ENCODE data around the gene HAVCR2. TPM values are rescaled to one million over a fixed set of nuclear protein-coding genes. Genes with fewer than 3 reads are reported as not detected.

HAVCR2 gene
- total and polyA plus RNA-seq, 2 of the 13 experiments (the other 11 are each of a cell fraction or from before 2014, with no cell fraction given), result 0.07 to 0.16 TPM

DNA sequence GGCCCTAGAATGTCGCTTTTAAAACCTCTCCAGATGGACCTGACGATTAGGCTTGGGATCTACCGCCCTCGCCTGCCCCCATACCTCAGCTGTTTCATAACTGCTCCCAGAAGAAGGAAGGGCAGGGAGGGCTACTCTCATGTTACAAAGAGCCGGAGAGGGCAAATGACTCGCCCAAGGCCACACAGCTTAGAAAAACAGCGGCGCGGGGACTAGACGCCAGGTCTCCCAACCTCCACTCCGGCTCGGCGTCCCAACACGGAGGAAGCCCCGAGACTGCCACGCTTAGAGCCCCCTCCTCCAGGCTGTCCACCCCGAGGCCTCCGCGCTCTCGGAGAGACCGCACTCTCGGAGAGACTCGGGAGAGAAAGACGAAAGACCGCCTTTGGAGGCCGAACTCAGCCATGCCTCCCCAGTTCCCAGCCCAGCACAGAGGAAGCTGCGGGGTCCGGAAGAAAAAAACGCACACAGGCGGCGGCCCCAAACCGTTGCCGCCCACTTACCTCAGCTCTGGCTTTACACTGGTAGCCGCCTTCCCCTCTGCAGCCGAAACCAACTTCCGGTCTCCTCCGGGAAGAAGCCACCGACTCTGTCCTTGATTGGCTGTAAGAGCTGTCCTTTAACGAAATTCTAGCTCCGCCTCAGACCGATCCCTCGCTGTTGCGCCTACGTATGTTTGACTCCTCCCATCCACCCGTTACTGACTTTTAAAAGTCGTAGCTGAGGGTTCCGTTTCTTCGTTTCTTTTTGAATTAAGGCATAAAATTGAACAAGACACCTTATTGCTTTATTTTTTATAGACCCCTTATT lies 33.7 kb upstream of the HAVCR2 start, which contains the start of gene MED7 (continued):
- TF ChIP-seq, protein P1, sequence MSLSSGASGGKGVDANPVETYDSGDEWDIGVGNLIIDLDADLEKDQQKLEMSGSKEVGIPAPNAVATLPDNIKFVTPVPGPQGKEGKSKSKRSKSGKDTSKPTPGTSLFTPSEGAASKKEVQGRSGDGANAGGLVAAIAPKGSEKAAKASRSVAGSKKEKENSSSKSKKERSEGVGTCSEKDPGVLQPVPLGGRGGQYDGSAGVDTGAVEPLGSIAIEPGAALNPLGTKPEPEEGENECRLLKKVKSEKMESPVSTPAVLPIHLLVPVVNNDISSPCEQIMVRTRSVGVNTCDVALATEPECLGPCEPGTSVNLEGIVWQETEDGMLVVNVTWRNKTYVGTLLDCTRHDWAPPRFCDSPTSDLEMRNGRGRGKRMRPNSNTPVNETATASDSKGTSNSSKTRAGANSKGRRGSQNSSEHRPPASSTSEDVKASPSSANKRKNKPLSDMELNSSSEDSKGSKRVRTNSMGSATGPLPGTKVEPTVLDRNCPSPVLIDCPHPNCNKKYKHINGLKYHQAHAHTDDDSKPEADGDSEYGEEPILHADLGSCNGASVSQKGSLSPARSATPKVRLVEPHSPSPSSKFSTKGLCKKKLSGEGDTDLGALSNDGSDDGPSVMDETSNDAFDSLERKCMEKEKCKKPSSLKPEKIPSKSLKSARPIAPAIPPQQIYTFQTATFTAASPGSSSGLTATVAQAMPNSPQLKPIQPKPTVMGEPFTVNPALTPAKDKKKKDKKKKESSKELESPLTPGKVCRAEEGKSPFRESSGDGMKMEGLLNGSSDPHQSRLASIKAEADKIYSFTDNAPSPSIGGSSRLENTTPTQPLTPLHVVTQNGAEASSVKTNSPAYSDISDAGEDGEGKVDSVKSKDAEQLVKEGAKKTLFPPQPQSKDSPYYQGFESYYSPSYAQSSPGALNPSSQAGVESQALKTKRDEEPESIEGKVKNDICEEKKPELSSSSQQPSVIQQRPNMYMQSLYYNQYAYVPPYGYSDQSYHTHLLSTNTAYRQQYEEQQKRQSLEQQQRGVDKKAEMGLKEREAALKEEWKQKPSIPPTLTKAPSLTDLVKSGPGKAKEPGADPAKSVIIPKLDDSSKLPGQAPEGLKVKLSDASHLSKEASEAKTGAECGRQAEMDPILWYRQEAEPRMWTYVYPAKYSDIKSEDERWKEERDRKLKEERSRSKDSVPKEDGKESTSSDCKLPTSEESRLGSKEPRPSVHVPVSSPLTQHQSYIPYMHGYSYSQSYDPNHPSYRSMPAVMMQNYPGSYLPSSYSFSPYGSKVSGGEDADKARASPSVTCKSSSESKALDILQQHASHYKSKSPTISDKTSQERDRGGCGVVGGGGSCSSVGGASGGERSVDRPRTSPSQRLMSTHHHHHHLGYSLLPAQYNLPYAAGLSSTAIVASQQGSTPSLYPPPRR (CRISPR knock-in tag; IDR thresholded peaks at IDR 0.05; ENCODE audit: borderline replicate concordance), result no peak
- TF ChIP-seq, protein P2, sequence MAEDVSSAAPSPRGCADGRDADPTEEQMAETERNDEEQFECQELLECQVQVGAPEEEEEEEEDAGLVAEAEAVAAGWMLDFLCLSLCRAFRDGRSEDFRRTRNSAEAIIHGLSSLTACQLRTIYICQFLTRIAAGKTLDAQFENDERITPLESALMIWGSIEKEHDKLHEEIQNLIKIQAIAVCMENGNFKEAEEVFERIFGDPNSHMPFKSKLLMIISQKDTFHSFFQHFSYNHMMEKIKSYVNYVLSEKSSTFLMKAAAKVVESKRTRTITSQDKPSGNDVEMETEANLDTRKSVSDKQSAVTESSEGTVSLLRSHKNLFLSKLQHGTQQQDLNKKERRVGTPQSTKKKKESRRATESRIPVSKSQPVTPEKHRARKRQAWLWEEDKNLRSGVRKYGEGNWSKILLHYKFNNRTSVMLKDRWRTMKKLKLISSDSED (CRISPR knock-in tag; IDR thresholded peaks at IDR 0.05), result no peak
- 0 out of 2 replicates have a peak, but pooled peaks have one; percentile 24 for TF ChIP-seq SP140L (CRISPR knock-in tag; IDR thresholded peaks at IDR 0.05; ENCODE audit: borderline replicate concordance)
- no peak for TF ChIP-seq ZNF121 (CRISPR knock-in tag; IDR thresholded peaks at IDR 0.05)
- TF ChIP-seq XBP1 (CRISPR knock-in tag; IDR thresholded peaks at IDR 0.05), result no peak
- peak; percentile 44; the same call in 1 of the 2 replicates for TF ChIP-seq ETV5 (CRISPR knock-in tag; IDR thresholded peaks at IDR 0.05; ENCODE audit: borderline replicate concordance)
- peak; percentile 44; the same call in 1 of the 2 replicates for TF ChIP-seq MXD4 (CRISPR knock-in tag; IDR thresholded peaks at IDR 0.05)
- TF ChIP-seq GZF1 (CRISPR knock-in tag; IDR thresholded peaks at IDR 0.05), result 0 out of 2 replicates have a peak, but pooled peaks have one; percentile 34
- TF ChIP-seq, protein P3, sequence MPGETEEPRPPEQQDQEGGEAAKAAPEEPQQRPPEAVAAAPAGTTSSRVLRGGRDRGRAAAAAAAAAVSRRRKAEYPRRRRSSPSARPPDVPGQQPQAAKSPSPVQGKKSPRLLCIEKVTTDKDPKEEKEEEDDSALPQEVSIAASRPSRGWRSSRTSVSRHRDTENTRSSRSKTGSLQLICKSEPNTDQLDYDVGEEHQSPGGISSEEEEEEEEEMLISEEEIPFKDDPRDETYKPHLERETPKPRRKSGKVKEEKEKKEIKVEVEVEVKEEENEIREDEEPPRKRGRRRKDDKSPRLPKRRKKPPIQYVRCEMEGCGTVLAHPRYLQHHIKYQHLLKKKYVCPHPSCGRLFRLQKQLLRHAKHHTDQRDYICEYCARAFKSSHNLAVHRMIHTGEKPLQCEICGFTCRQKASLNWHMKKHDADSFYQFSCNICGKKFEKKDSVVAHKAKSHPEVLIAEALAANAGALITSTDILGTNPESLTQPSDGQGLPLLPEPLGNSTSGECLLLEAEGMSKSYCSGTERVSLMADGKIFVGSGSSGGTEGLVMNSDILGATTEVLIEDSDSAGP (CRISPR knock-in tag; IDR thresholded peaks at IDR 0.05; ENCODE audit: borderline replicate concordance), result peak; percentile 59; the same call in 1 of the 2 replicates
- 0 out of 2 replicates have a peak, but pooled peaks have one; percentile 87 for TF ChIP-seq SMAD9 (CRISPR knock-in tag; IDR thresholded peaks at IDR 0.05)
- TF ChIP-seq SUZ12 (IDR thresholded peaks at IDR 0.05; ENCODE audit: low read depth, low read length), result no peak
- TF ChIP-seq, protein P4, sequence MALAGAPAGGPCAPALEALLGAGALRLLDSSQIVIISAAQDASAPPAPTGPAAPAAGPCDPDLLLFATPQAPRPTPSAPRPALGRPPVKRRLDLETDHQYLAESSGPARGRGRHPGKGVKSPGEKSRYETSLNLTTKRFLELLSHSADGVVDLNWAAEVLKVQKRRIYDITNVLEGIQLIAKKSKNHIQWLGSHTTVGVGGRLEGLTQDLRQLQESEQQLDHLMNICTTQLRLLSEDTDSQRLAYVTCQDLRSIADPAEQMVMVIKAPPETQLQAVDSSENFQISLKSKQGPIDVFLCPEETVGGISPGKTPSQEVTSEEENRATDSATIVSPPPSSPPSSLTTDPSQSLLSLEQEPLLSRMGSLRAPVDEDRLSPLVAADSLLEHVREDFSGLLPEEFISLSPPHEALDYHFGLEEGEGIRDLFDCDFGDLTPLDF (CRISPR knock-in tag; IDR thresholded peaks at IDR 0.05), result no peak
- TF ChIP-seq, protein P5, sequence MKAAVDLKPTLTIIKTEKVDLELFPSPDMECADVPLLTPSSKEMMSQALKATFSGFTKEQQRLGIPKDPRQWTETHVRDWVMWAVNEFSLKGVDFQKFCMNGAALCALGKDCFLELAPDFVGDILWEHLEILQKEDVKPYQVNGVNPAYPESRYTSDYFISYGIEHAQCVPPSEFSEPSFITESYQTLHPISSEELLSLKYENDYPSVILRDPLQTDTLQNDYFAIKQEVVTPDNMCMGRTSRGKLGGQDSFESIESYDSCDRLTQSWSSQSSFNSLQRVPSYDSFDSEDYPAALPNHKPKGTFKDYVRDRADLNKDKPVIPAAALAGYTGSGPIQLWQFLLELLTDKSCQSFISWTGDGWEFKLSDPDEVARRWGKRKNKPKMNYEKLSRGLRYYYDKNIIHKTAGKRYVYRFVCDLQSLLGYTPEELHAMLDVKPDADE (CRISPR knock-in tag; IDR thresholded peaks at IDR 0.05), result no peak
- TF ChIP-seq EZH2 (conservative IDR thresholded peaks at IDR 0.05; ENCODE audit: low read depth, low read length), result no peak
- no peak for TF ChIP-seq FOXO1 (CRISPR knock-in tag; IDR thresholded peaks at IDR 0.05)
- peak; percentile 68; the same call in 1 of the 2 replicates for TF ChIP-seq SPEN (CRISPR knock-in tag; IDR thresholded peaks at IDR 0.05; ENCODE audit: low read depth)
- TF ChIP-seq ZNF839 (CRISPR knock-in tag; IDR thresholded peaks at IDR 0.05; ENCODE audit: borderline replicate concordance), result no peak
- no peak for TF ChIP-seq ZNF556 (CRISPR knock-in tag; IDR thresholded peaks at IDR 0.05; ENCODE audit: borderline replicate concordance)
- no peak for TF ChIP-seq HDAC6 (IDR thresholded peaks at IDR 0.05; ENCODE audit: low read depth, low read length)

Data from HepG2 (cell line).